Mesenchymal stem cell (in vitro differentiated cells and primary cell): ENCODE results near the gene KCNK5.

Experiments
- DNase-seq: peaks from one replicate; pipeline ENCODE4 v3.0.0-alpha.2; 2013
- H2AFZ ChIP-seq: one replicate; pipeline ENCODE4 v1.6.1; 2013; ENCODE audit warnings: low read depth, mild to moderate bottlenecking, control low read depth, inconsistent platforms, low read length, moderate library complexity
- H2AK5ac ChIP-seq: 2 replicates; pipeline ENCODE4 v1.6.1; 2013; ENCODE audit warnings: low read length, moderate library complexity, mild to moderate bottlenecking, inconsistent platforms; ENCODE audit not compliant: severe bottlenecking
- H2BK120ac ChIP-seq: one replicate; pipeline ENCODE4 v1.6.1; 2013; ENCODE audit warnings: low read depth, mild to moderate bottlenecking, inconsistent platforms, low read length, moderate library complexity
- H2BK12ac ChIP-seq, 2 experiments: one replicate each; pipeline ENCODE4 v1.6.1; 2013; ENCODE audit warnings: inconsistent platforms in 2 of 2, low read length in 2 of 2, mild to moderate bottlenecking in 2 of 2, moderate library complexity in 2 of 2, control low read depth in 1 of 2
- H2BK15ac ChIP-seq: one replicate; pipeline ENCODE4 v1.6.1; 2013; ENCODE audit warnings: mild to moderate bottlenecking, low read depth, inconsistent platforms; ENCODE audit not compliant: poor library complexity, severe bottlenecking
- H2BK5ac ChIP-seq: 2 replicates; pipeline ENCODE4 v1.6.1; 2013; ENCODE audit warnings: low read depth, mild to moderate bottlenecking, low read length, control low read depth, inconsistent platforms; ENCODE audit not compliant: poor library complexity, severe bottlenecking
- H3K14ac ChIP-seq, 2 experiments: one replicate each; pipeline ENCODE4 v1.6.1; 2013; ENCODE audit warnings: inconsistent platforms in 2 of 2, low read length in 2 of 2, control low read depth in 1 of 2, mild to moderate bottlenecking in 1 of 2, moderate library complexity in 1 of 2
- H3K18ac ChIP-seq, 2 experiments: one replicate each; pipeline ENCODE4 v1.6.1; 2013; ENCODE audit warnings: inconsistent platforms in 2 of 2, low read length in 2 of 2, control low read depth in 1 of 2, low read depth in 1 of 2, mild to moderate bottlenecking in 1 of 2
- H3K23ac ChIP-seq, 2 experiments: one replicate each; pipeline ENCODE4 v1.6.1; 2013; ENCODE audit warnings: inconsistent platforms in 2 of 2, low read length in 2 of 2, mild to moderate bottlenecking in 2 of 2, moderate library complexity in 2 of 2, control low read depth in 1 of 2
- H3K27ac ChIP-seq: 2 replicates; pipeline ENCODE4 v1.5.1; 2013; ENCODE audit warnings: mild to moderate bottlenecking, moderate library complexity, low read length, control low read depth, inconsistent platforms; ENCODE audit not compliant: poor library complexity, severe bottlenecking
- H3K27me3 ChIP-seq, 2 experiments: 2 replicates each; pipeline versions ENCODE4 v1.6.1 to v1.7.0; 2013; ENCODE audit warnings: low read length in 2 of 2, mild to moderate bottlenecking in 2 of 2, moderate library complexity in 2 of 2, control low read depth in 1 of 2, inconsistent platforms in 1 of 2; ENCODE audit not compliant: control insufficient read depth in 1 of 2, insufficient read depth in 1 of 2
- H3K36me3 ChIP-seq, 2 experiments: 2 replicates each; pipeline versions ENCODE4 v1.6.1 to v1.7.0; 2013; ENCODE audit warnings: low read length in 2 of 2, control low read depth in 1 of 2, inconsistent platforms in 1 of 2, low read depth in 1 of 2, mild to moderate bottlenecking in 1 of 2; ENCODE audit not compliant: insufficient read depth in 2 of 2, control insufficient read depth in 1 of 2
- H3K4ac ChIP-seq, 2 experiments: one replicate each; pipeline ENCODE4 v1.6.1; 2013; ENCODE audit warnings: inconsistent platforms in 2 of 2, low read length in 2 of 2, mild to moderate bottlenecking in 2 of 2, moderate library complexity in 2 of 2, control low read depth in 1 of 2, low read depth in 1 of 2
- H3K4me1 ChIP-seq: 2 replicates; pipeline ENCODE4 v1.6.1; 2013; ENCODE audit warnings: low read depth, low read length, control low read depth; ENCODE audit not compliant: control insufficient read depth, insufficient read depth
- H3K4me2 ChIP-seq: 2 replicates; pipeline ENCODE4 v1.6.1; 2013; ENCODE audit warnings: low read length, mild to moderate bottlenecking, inconsistent platforms; ENCODE audit not compliant: poor library complexity, severe bottlenecking
- H3K4me3 ChIP-seq, 2 experiments: 2 replicates each; pipeline versions ENCODE4 v1.5.1 to v1.7.0; 2013; ENCODE audit warnings: low read length in 2 of 2, mild to moderate bottlenecking in 2 of 2, control low read depth in 1 of 2, low read depth in 1 of 2; ENCODE audit not compliant: insufficient read depth in 1 of 2
- H3K79me1 ChIP-seq: replicated peaks from 2 replicates; pipeline ENCODE4 v1.6.1; 2013; ENCODE audit warnings: mild to moderate bottlenecking, control low read depth, low read length, inconsistent platforms; ENCODE audit not compliant: poor library complexity, severe bottlenecking
- H3K9ac ChIP-seq: 2 replicates; pipeline ENCODE4 v1.7.0; 2013; ENCODE audit warnings: mild to moderate bottlenecking, low read length, moderate library complexity
- H3K9me3 ChIP-seq: 2 replicates; pipeline ENCODE4 v1.7.0; 2013; ENCODE audit warnings: mild to moderate bottlenecking, low read length; ENCODE audit not compliant: control insufficient read depth
- H4K8ac ChIP-seq: one replicate; pipeline ENCODE4 v1.6.1; 2013; ENCODE audit warnings: inconsistent platforms, mild to moderate bottlenecking, low read length, moderate library complexity
- H4K91ac ChIP-seq: one replicate; pipeline ENCODE4 v1.6.1; 2013; ENCODE audit warnings: mild to moderate bottlenecking, low read length, inconsistent platforms
- WGBS: methylation state at CpG from one replicate; pipeline ENCODE4 v1.1.7; 2013; ENCODE audit warnings: mixed read lengths; 5-methylcytosine and 5-hydroxymethylcytosine counted together

Gene KCNK5

GRCh38 chr6:39190545-39191235 is 38.6 kb downstream of the KCNK5 start:
- peaks cover 6% of the 10 kb centered on the region for H3K9me3 ChIP-seq
- H3K79me1 ChIP-seq: no peaks in the 10 kb centered on the region
- no peak overlapping the region for H3K18ac ChIP-seq
- H2AK5ac ChIP-seq: no peak overlapping the region
- H2BK12ac ChIP-seq: no peak overlapping the region
- peaks cover 0 to 13% of the 10 kb centered on the region in 2 experiments for H3K36me3 ChIP-seq
- no peak overlapping the region for H4K8ac ChIP-seq
- no peak overlapping the region for H3K4ac ChIP-seq
- H2BK15ac ChIP-seq: no peak overlapping the region
- no peak overlapping the region for H2AFZ ChIP-seq
- H3K14ac ChIP-seq: no peak overlapping the region
- no peak overlapping the region for H3K27ac ChIP-seq
- H3K4me3 ChIP-seq: no peak overlapping the region
- no peak overlapping the region for H3K9ac ChIP-seq
- no peak for DNase-seq
- H3K27me3 ChIP-seq: peaks cover 0 to 6% of the 10 kb centered on the region in 2 experiments
- no peak overlapping the region for H2BK5ac ChIP-seq
- no peaks in the 10 kb centered on the region for H3K4me1 ChIP-seq
- H2BK120ac ChIP-seq: no peak overlapping the region
- H3K4me2 ChIP-seq: no peak overlapping the region
- WGBS: 90% methylated on average over 21 of the region's 21 CpGs
- no peak overlapping the region for H3K23ac ChIP-seq
- H4K91ac ChIP-seq: no peak overlapping the region

DNA sequence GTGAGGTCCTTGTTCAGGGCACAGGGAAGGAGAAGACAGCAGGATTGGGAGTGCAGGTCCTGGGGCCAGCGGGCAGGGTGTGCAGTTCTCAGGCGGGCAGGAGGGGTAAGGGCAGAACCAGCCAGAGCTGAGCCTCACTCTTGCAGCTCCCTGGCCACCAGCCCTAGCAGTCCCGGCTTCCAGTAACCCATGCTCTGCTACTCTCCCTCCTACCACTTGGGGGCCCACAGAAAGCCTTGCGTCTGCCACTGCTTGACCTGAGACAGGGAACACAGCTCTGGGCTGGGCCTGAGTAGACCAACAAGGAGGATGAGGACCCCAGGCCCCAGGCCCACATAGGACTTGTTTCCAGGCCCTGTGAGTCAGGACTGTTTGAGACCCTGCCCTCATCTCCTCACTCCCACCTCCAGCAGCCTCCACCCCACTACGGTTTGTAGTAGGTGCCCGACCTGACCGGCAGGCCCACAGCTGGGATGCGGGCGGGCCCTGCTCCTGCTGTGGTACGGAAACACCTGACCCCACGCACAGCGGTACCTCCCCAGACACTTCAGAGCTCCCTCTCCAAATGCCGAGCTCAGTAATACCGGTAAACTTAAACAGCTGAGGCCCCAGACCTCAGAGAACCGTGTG is 39.2 kb downstream of the KCNK5 start:
- Histone ChIP-seq H3K9ac (no peak overlapping the region), H2BK120ac (no peak overlapping the region), H3K79me1 (no peaks in the 10 kb centered on the region), H2BK5ac (no peak overlapping the region), H3K27ac (no peak overlapping the region), H4K91ac (no peak overlapping the region), H4K8ac (no peak overlapping the region), H3K4me3 (no peak overlapping the region), H3K4me1 (no peaks in the 10 kb centered on the region), H3K36me3 (peaks cover 0 to 11% of the 10 kb centered on the region in 2 experiments), H2BK15ac (no peak overlapping the region), H3K23ac (no peak overlapping the region), H2AK5ac (no peak overlapping the region), H3K18ac (no peak overlapping the region), H2AFZ (peak overlapping the region; percentile 47), H3K9me3 (peaks cover 3% of the 10 kb centered on the region), H3K4ac (no peak overlapping the region), H2BK12ac (no peak overlapping the region), H3K14ac (no peak overlapping the region), H3K27me3 (peaks cover 0 to 6% of the 10 kb centered on the region in 2 experiments), H3K4me2 (no peak overlapping the region)
- no peak for DNase-seq
- WGBS: 78% methylated on average over 15 of the region's 15 CpGs

DNA sequence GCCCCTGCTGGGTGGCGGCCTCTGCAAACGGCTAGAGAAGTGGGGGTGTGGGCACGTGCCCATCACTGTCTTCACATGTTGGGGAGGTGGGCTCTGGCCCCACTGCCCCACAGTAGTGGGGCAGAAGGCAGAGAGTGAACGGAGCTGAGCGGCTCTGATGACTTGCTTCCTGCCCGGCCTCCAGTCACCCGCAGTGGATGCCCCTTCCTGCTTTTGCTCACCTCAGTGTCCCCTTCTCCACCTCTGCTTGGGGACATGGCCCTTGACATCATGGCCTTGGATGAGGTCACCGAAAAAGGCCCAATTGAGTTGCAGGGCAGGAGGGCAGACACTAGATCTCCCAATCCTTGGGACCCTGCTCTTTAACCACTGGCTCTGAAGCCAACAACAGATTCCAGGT is 40.1 kb downstream of the KCNK5 start:
- H3K27ac ChIP-seq: no peak overlapping the region
- H3K4ac ChIP-seq: no peak overlapping the region
- H2BK12ac ChIP-seq: no peak overlapping the region
- no peak overlapping the region for H3K4me3 ChIP-seq
- peaks cover 0 to 6% of the 10 kb centered on the region in 2 experiments for H3K27me3 ChIP-seq
- H3K23ac ChIP-seq: no peak overlapping the region
- no peak overlapping the region for H2BK120ac ChIP-seq
- H3K9ac ChIP-seq: no peak overlapping the region
- no peak overlapping the region for H4K91ac ChIP-seq
- no peak overlapping the region for H2BK5ac ChIP-seq
- WGBS: 83% methylated on average over 8 of the region's 8 CpGs
- H4K8ac ChIP-seq: no peak overlapping the region
- no peak overlapping the region for H3K14ac ChIP-seq
- H2BK15ac ChIP-seq: no peak overlapping the region
- no peak overlapping the region for H2AFZ ChIP-seq
- no peak for DNase-seq
- peaks cover 0 to 3% of the 10 kb centered on the region in 2 experiments for H3K36me3 ChIP-seq
- no peak overlapping the region for H3K18ac ChIP-seq
- no peak overlapping the region for H3K4me2 ChIP-seq
- H3K9me3 ChIP-seq: no peaks in the 10 kb centered on the region
- no peak overlapping the region for H2AK5ac ChIP-seq
- no peaks in the 10 kb centered on the region for H3K79me1 ChIP-seq
- H3K4me1 ChIP-seq: no peaks in the 10 kb centered on the region

DNA sequence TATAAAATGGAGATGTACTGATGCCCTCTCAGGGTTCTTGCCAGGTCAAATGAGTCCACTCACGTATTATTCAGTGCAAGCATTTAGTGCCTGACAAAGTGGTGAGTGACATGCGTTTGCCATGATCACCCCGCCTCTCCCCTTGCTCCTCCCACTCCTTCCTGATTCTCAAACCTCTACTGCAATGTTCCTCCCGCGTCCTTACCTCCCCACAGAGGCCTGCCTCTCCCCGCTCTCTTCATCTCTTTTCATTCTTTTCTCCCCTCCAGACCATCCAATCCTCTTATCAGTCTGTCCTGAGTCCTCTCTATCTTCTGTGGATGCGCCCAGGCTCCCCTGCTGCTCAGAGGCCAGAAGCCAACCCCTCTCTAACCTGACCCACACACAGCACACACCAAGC is 40.7 kb downstream of the KCNK5 start:
- no peak for DNase-seq
- no peak overlapping the region for H3K23ac ChIP-seq
- no peak overlapping the region for H2BK12ac ChIP-seq
- H4K8ac ChIP-seq: no peak overlapping the region
- H3K27ac ChIP-seq: no peak overlapping the region
- H3K79me1 ChIP-seq: no peaks in the 10 kb centered on the region
- H3K18ac ChIP-seq: no peak overlapping the region
- 73% methylated on average over 7 of the region's 7 CpGs for WGBS
- H4K91ac ChIP-seq: no peak overlapping the region
- H3K4me3 ChIP-seq: no peak overlapping the region
- no peak overlapping the region for H2BK5ac ChIP-seq
- H2AFZ ChIP-seq: no peak overlapping the region
- no peak overlapping the region for H3K9ac ChIP-seq
- no peak overlapping the region for H3K4me2 ChIP-seq
- no peak overlapping the region for H2BK15ac ChIP-seq
- H2AK5ac ChIP-seq: no peak overlapping the region
- no peaks in the 10 kb centered on the region for H3K4me1 ChIP-seq
- H3K36me3 ChIP-seq: no peaks in the 10 kb centered on the region
- no peak overlapping the region for H2BK120ac ChIP-seq
- H3K14ac ChIP-seq: no peak overlapping the region
- peaks cover 0 to 6% of the 10 kb centered on the region in 2 experiments for H3K27me3 ChIP-seq
- H3K4ac ChIP-seq: no peak overlapping the region
- H3K9me3 ChIP-seq: no peaks in the 10 kb centered on the region
